Measurements from ENCODE around the gene ANAPC5.
"Not testable (repeated sequence)": the region's sequence is repeated elsewhere in the genome, so short reads cannot be mapped to it uniquely, and the experiment has no call there.

ANAPC5 gene

GRCh38 chr12:121365416-121366062, 13.3 kb upstream of the ANAPC5 start:
- DNase-seq: no peak

- no peak for DNase-seq
Observed at GRCh38 chr12:121364683-121365121, 12.5 kb upstream of the ANAPC5 start.

GRCh38 chr12:121358073-121358472, 5.9 kb upstream of the ANAPC5 start:
- DNase-seq: no peak

- no peak for DNase-seq
Observed at GRCh38 chr12:121357331-121357730, 5.1 kb upstream of the ANAPC5 start.

- DNase-seq: no peak
Observed at GRCh38 chr12:121356657-121357056, 4.4 kb upstream of the ANAPC5 start.

GRCh38 chr12:121355818-121356217, 3.6 kb upstream of the ANAPC5 start:
- no peak for DNase-seq

- no peak for DNase-seq
Observed at GRCh38 chr12:121352682-121353018, 439 bp upstream of the ANAPC5 start.

- no peak for DNase-seq
Observed at GRCh38 chr12:121346747-121347146, 5.5 kb downstream of the ANAPC5 start.

- no peak for DNase-seq
Observed at GRCh38 chr12:121345151-121345815, 6.9 kb downstream of the ANAPC5 start.

- DNase-seq: no peak
Observed at GRCh38 chr12:121344506-121344905, 7.7 kb downstream of the ANAPC5 start.

GRCh38 chr12:121337416-121337815, 14.8 kb downstream of the ANAPC5 start:
- no peak for DNase-seq

- DNase-seq: no peak
Observed at GRCh38 chr12:121334513-121335343, 17.5 kb downstream of the ANAPC5 start.

GRCh38 chr12:121333747-121334146, 18.5 kb downstream of the ANAPC5 start:
- DNase-seq: no peak

- no peak for DNase-seq
Observed at GRCh38 chr12:121331248-121331647, 21.0 kb downstream of the ANAPC5 start.

- DNase-seq: no peak
Observed at GRCh38 chr12:121330692-121331091, 21.5 kb downstream of the ANAPC5 start.

GRCh38 chr12:121330195-121330594, 22.0 kb downstream of the ANAPC5 start:
- no peak for DNase-seq

GRCh38 chr12:121328620-121329019, 23.6 kb downstream of the ANAPC5 start:
- no peak for DNase-seq

GRCh38 chr12:121326996-121327674, 25.1 kb downstream of the ANAPC5 start:
- no peak for DNase-seq

GRCh38 chr12:121325922-121326396, 26.3 kb downstream of the ANAPC5 start:
- no peak for DNase-seq

- DNase-seq: no peak
Observed at GRCh38 chr12:121323908-121324307, 28.3 kb downstream of the ANAPC5 start.

GRCh38 chr12:121318121-121318520, 34.1 kb downstream of the ANAPC5 start:
- DNase-seq: no peak

GRCh38 chr12:121314431-121314830, 37.8 kb downstream of the ANAPC5 start:
- no peak for DNase-seq

GRCh38 chr12:121310231-121310630, 42.0 kb downstream of the ANAPC5 start:
- DNase-seq: not testable (repeated sequence)
